Activated naive CD4-positive, alpha-beta T cell treated with anti-CD3 and anti-CD28 coated beads for 36 hours (primary cell): ENCODE data around the gene FAM24B. TPM values are rescaled to one million over a fixed set of nuclear protein-coding genes. Genes with fewer than 3 reads are reported as not detected.
"Not testable (repeated sequence)": the region's sequence is repeated elsewhere in the genome, so short reads cannot be mapped to it uniquely, and the experiment has no call there.

ENCODE experiments used
- CTCF ChIA-PET: fragments of 350-600 bp; sonication (Branson Sonifier 250); formaldehyde crosslinking; loops from one replicate; lab custom pipeline; 2021; ENCODE audit warnings: antibody characterized with exemption; lab: Charles Lee
- DNase-seq: peaks from one replicate; pipeline ENCODE4 v3.0.0-alpha.2; 2020
- H3K27ac Mint-ChIP-seq: one replicate; pipeline ENCODE4 v1.8.0; 2021; ENCODE audit warnings: mild to moderate bottlenecking, mixed read lengths
- H3K27me3 Mint-ChIP-seq: one replicate; pipeline ENCODE4 v1.8.0; 2021; ENCODE audit warnings: low read depth, mixed read lengths
- H3K36me3 Mint-ChIP-seq: one replicate; pipeline ENCODE4 v1.8.0; 2021; ENCODE audit warnings: low read depth, mixed read lengths
- H3K4me1 Mint-ChIP-seq: one replicate; pipeline ENCODE4 v1.8.0; 2021; ENCODE audit warnings: low read depth, mixed read lengths
- H3K4me3 Mint-ChIP-seq: one replicate; pipeline ENCODE4 v1.8.0; 2021; ENCODE audit warnings: mild to moderate bottlenecking, moderate library complexity, mixed read lengths
- H3K9me3 Mint-ChIP-seq: one replicate; pipeline ENCODE4 v1.8.0; 2021; ENCODE audit warnings: mixed read lengths
- intact Hi-C: fragments of 100-400 bp; cut with micrococcal nuclease; formaldehyde crosslinking; loops from one replicate; pipeline ENCODE4 v1.15.1; 2023
- total RNA-seq, 2 experiments: library from RNA; stranded (reverse); gene quantifications; one replicate each; pipeline ENCODE4 v1.2.3, GENCODE V29; 2021

The FAM24B gene
- total RNA-seq, 2 experiments from 2014 or later = 8.0 to 8.1 TPM

- peaks cover 2% of the 10 kb centered on the region for H3K9me3 Mint-ChIP-seq
- no peak overlapping the region for H3K27ac Mint-ChIP-seq
- H3K36me3 Mint-ChIP-seq = peaks cover 43% of the 10 kb centered on the region
- peaks cover 36% of the 10 kb centered on the region for H3K4me1 Mint-ChIP-seq
- intact Hi-C loops = no loop called here
- DNase-seq = no peak
- peaks cover 3% of the 10 kb centered on the region for H3K27me3 Mint-ChIP-seq
- CTCF ChIA-PET = no interaction called here
- H3K4me3 Mint-ChIP-seq = no peak overlapping the region
Measured at GRCh38 chr10:122875843-122876466, 3.4 kb downstream of the FAM24B start.

GRCh38 chr10:122871947-122872346 lies 7.4 kb downstream of the FAM24B start:
- H3K27me3 Mint-ChIP-seq, DNase-seq, H3K9me3 Mint-ChIP-seq, H3K4me3 Mint-ChIP-seq, intact Hi-C loops, CTCF ChIA-PET, H3K27ac Mint-ChIP-seq: not testable (repeated sequence)
- Mint-ChIP-seq H3K36me3 (peaks cover 41% of the 10 kb centered on the region), H3K4me1 (peaks cover 21% of the 10 kb centered on the region)

GRCh38 chr10:122868768-122869167 lies 10.6 kb downstream of the FAM24B start:
- CTCF ChIA-PET, H3K27me3 Mint-ChIP-seq, H3K27ac Mint-ChIP-seq, intact Hi-C loops, DNase-seq, H3K9me3 Mint-ChIP-seq, H3K4me3 Mint-ChIP-seq: not testable (repeated sequence)
- Mint-ChIP-seq H3K36me3 (peaks cover 33% of the 10 kb centered on the region), H3K4me1 (peaks cover 21% of the 10 kb centered on the region)

GRCh38 chr10:122866757-122867482 lies 12.5 kb downstream of the FAM24B start:
- Mint-ChIP-seq H3K36me3 (peaks cover 29% of the 10 kb centered on the region), H3K4me1 (peaks cover 21% of the 10 kb centered on the region)
- intact Hi-C loops, H3K9me3 Mint-ChIP-seq, H3K4me3 Mint-ChIP-seq, DNase-seq, H3K27me3 Mint-ChIP-seq, CTCF ChIA-PET, H3K27ac Mint-ChIP-seq: not testable (repeated sequence)

GRCh38 chr10:122864901-122865300 lies 14.5 kb downstream of the FAM24B start:
- Mint-ChIP-seq H3K4me1 (peaks cover 19% of the 10 kb centered on the region), H3K9me3 (peaks cover 5% of the 10 kb centered on the region), H3K27me3 (no peaks in the 10 kb centered on the region), H3K27ac (no peak overlapping the region), H3K36me3 (peaks cover 20% of the 10 kb centered on the region), H3K4me3 (no peak overlapping the region)
- CTCF ChIA-PET = no interaction called here
- intact Hi-C loops = no loop called here
- no peak for DNase-seq

GRCh38 chr10:122864194-122864592 lies 15.2 kb downstream of the FAM24B start:
- H3K4me3 Mint-ChIP-seq = no peak overlapping the region
- H3K4me1 Mint-ChIP-seq = peaks cover 16% of the 10 kb centered on the region
- H3K27me3 Mint-ChIP-seq = no peaks in the 10 kb centered on the region
- peaks cover 17% of the 10 kb centered on the region for H3K36me3 Mint-ChIP-seq
- H3K9me3 Mint-ChIP-seq = peaks cover 4% of the 10 kb centered on the region
- intact Hi-C loops = no loop called here
- CTCF ChIA-PET = no interaction called here
- H3K27ac Mint-ChIP-seq = no peak overlapping the region
- no peak for DNase-seq

- CTCF ChIA-PET = no interaction called here
- no peak overlapping the region for H3K27ac Mint-ChIP-seq
- H3K27me3 Mint-ChIP-seq = no peaks in the 10 kb centered on the region
- intact Hi-C loops = no loop called here
- H3K36me3 Mint-ChIP-seq = peaks cover 21% of the 10 kb centered on the region
- peaks cover 1% of the 10 kb centered on the region for H3K9me3 Mint-ChIP-seq
- H3K4me3 Mint-ChIP-seq = no peak overlapping the region
- H3K4me1 Mint-ChIP-seq = peaks cover 16% of the 10 kb centered on the region
- DNase-seq = no peak
Measured at GRCh38 chr10:122863216-122864193, 15.9 kb downstream of the FAM24B start.

GRCh38 chr10:122861711-122862161 lies 17.6 kb downstream of the FAM24B start:
- Mint-ChIP-seq H3K9me3 (no peaks in the 10 kb centered on the region), H3K4me1 (peaks cover 5% of the 10 kb centered on the region)

GRCh38 chr10:122859527-122859926 lies 19.9 kb downstream of the FAM24B start:
- no peaks in the 10 kb centered on the region for H3K27me3 Mint-ChIP-seq
- H3K9me3 Mint-ChIP-seq = no peaks in the 10 kb centered on the region
- intact Hi-C loops = no loop called here
- peaks cover 20% of the 10 kb centered on the region for H3K36me3 Mint-ChIP-seq
- H3K4me3 Mint-ChIP-seq = no peak overlapping the region
- no peak for DNase-seq
- no peak overlapping the region for H3K27ac Mint-ChIP-seq
- CTCF ChIA-PET = no interaction called here
- H3K4me1 Mint-ChIP-seq = peaks cover 3% of the 10 kb centered on the region

More at GRCh38 chr10:122861711-122862161, 17.6 kb downstream of the FAM24B start:
- Mint-ChIP-seq H3K36me3 (peaks cover 15% of the 10 kb centered on the region), H3K27ac (no peak overlapping the region), H3K27me3 (no peaks in the 10 kb centered on the region), H3K4me3 (no peak overlapping the region)
- intact Hi-C loops = no loop called here
- DNase-seq = no peak
- CTCF ChIA-PET = no interaction called here

- H3K4me3 Mint-ChIP-seq, DNase-seq, CTCF ChIA-PET, H3K27me3 Mint-ChIP-seq, H3K4me1 Mint-ChIP-seq, H3K27ac Mint-ChIP-seq, intact Hi-C loops, H3K9me3 Mint-ChIP-seq: not testable (repeated sequence)
- peaks cover 31% of the 10 kb centered on the region for H3K36me3 Mint-ChIP-seq
Measured at GRCh38 chr10:122858042-122858441, 21.3 kb downstream of the FAM24B start.

GRCh38 chr10:122856902-122857301 lies 22.5 kb downstream of the FAM24B start:
- Mint-ChIP-seq H3K9me3 (no peaks in the 10 kb centered on the region), H3K27me3 (no peaks in the 10 kb centered on the region), H3K4me3 (no peak overlapping the region), H3K4me1 (peaks cover 6% of the 10 kb centered on the region), H3K36me3 (peaks cover 36% of the 10 kb centered on the region), H3K27ac (no peak overlapping the region)
- CTCF ChIA-PET = no interaction called here
- no peak for DNase-seq
- intact Hi-C loops = no loop called here

GRCh38 chr10:122855745-122856144 lies 23.6 kb downstream of the FAM24B start:
- H3K27ac Mint-ChIP-seq = no peak overlapping the region
- CTCF ChIA-PET = no interaction called here
- no peak for DNase-seq
- H3K36me3 Mint-ChIP-seq = peaks cover 37% of the 10 kb centered on the region
- peaks cover 6% of the 10 kb centered on the region for H3K4me1 Mint-ChIP-seq
- no peaks in the 10 kb centered on the region for H3K9me3 Mint-ChIP-seq
- intact Hi-C loops = no loop called here
- H3K4me3 Mint-ChIP-seq = no peak overlapping the region
- no peaks in the 10 kb centered on the region for H3K27me3 Mint-ChIP-seq
